Measurements from ENCODE around the gene EIF3K.
A peak's percentile ranks its signal among the peaks of the same experiment; 100 is the strongest.

EIF3K gene

GRCh38 chr19:38634757-38635482 lies 15.9 kb downstream of the EIF3K start (continued):
- no peak for TF ChIP-seq ZNF629 (tag by site-specific recombination; IDR thresholded peaks at IDR 0.05)
- TF ChIP-seq KLF16 (tag by site-specific recombination; IDR thresholded peaks at IDR 0.05) = no peak
- peak; percentile 29; the same call in 1 of the 2 replicates for TF ChIP-seq ZBTB10 (tag by site-specific recombination; IDR thresholded peaks at IDR 0.05)
- TF ChIP-seq SCRT2 (tag by site-specific recombination; IDR thresholded peaks at IDR 0.05) = no peak
- TF ChIP-seq ZNF155 (tag by site-specific recombination; IDR thresholded peaks at IDR 0.05) = no peak
- TF ChIP-seq ZNF510 (tag by site-specific recombination; IDR thresholded peaks at IDR 0.05; ENCODE audit: insufficient replicate concordance) = no peak
- no peak for TF ChIP-seq ZNF140 (tag by site-specific recombination; IDR thresholded peaks at IDR 0.05)
- no peak for TF ChIP-seq ZNF132 (tag by site-specific recombination; IDR thresholded peaks at IDR 0.05; ENCODE audit: borderline replicate concordance)
- TF ChIP-seq ZNF692 (tag by site-specific recombination; IDR thresholded peaks at IDR 0.05) = no peak
- TF ChIP-seq ZIC2 (tag by site-specific recombination; IDR thresholded peaks at IDR 0.05) = no peak
- TF ChIP-seq ZNF391 (tag by site-specific recombination; IDR thresholded peaks at IDR 0.05; ENCODE audit: borderline replicate concordance, low read depth) = no peak
- no peak for TF ChIP-seq ZNF10 (tag by site-specific recombination; IDR thresholded peaks at IDR 0.05)
- no peak for TF ChIP-seq ZNF274 (IDR thresholded peaks at IDR 0.05; ENCODE audit: low read length)
- no peak for TF ChIP-seq ZNF274 (tag by site-specific recombination; IDR thresholded peaks at IDR 0.05; ENCODE audit: borderline replicate concordance)
- TF ChIP-seq ZSCAN30 (tag by site-specific recombination; IDR thresholded peaks at IDR 0.05) = no peak
- no peak for TF ChIP-seq PRDM2 (tag by site-specific recombination; IDR thresholded peaks at IDR 0.05; ENCODE audit: borderline replicate concordance)

Measured in HEK293 (cell line).